ENCODE results near the gene CYP2U1. TPM values are rescaled to one million over a fixed set of nuclear protein-coding genes. Genes with fewer than 3 reads are reported as not detected.

The CYP2U1 gene
- total RNA-seq, 1 experiment from 2014 or later = 1.1 TPM

GRCh38 chr4:107935246-107935645 lies 3.9 kb downstream of the CYP2U1 start:
- H4K20me1 ChIP-seq (ENCODE audit: insufficient read depth) = no peaks in the 10 kb centered on the region
- H3K79me2 ChIP-seq (ENCODE audit: low read depth) = no peaks in the 10 kb centered on the region
- no peaks in the 10 kb centered on the region for H3K27me3 ChIP-seq (ENCODE audit: insufficient read depth, low read depth)
- no peaks in the 10 kb centered on the region for H3K4me1 ChIP-seq (replicated peaks; ENCODE audit: insufficient read depth)
- no peak overlapping the region for H2AFZ ChIP-seq
- no peak for DNase-seq
- ChIA-PET POLR2A (ENCODE audit: unreplicated experiment) (no interaction called here), CTCF (no interaction called here)
- no peak overlapping the region for H3K27ac ChIP-seq
- H3F3A ChIP-seq (ENCODE audit: insufficient read depth, low read depth) = no peaks in the 10 kb centered on the region
- H3K9me3 ChIP-seq (ENCODE audit: insufficient read depth, low read depth) = no peaks in the 10 kb centered on the region
- intact Hi-C loops (cut with micrococcal nuclease; ENCODE audit: unreplicated experiment) = no loop called here
- no peak for TF ChIP-seq EZH2 (IDR thresholded peaks at IDR 0.05; ENCODE audit: low read depth)
- no peak for TF ChIP-seq CTCF (conservative IDR thresholded peaks at IDR 0.05)
- H3K4me3 ChIP-seq = no peak overlapping the region
- H3K4me2 ChIP-seq = no peak overlapping the region
- BruUV-seq (replicated peaks) = no TSS peak
- H3K9me2 ChIP-seq (ENCODE audit: insufficient read depth) = no peaks in the 10 kb centered on the region
- no peaks in the 10 kb centered on the region for H3K36me3 ChIP-seq (ENCODE audit: low read depth)

GRCh38 chr4:107937040-107937439 lies 5.7 kb downstream of the CYP2U1 start:
- POLR2A ChIA-PET (ENCODE audit: unreplicated experiment) = no interaction called here
- intact Hi-C loops (cut with micrococcal nuclease; ENCODE audit: unreplicated experiment) = no loop called here

GRCh38 chr4:107939307-107939706 lies 8.0 kb downstream of the CYP2U1 start:
- intact Hi-C loops (cut with micrococcal nuclease; ENCODE audit: unreplicated experiment) = no loop called here
- ChIA-PET POLR2A (ENCODE audit: unreplicated experiment) (no interaction called here), CTCF (no interaction called here)

More at GRCh38 chr4:107937040-107937439, 5.7 kb downstream of the CYP2U1 start:
- Histone ChIP-seq H3K79me2 (ENCODE audit: low read depth) (no peaks in the 10 kb centered on the region), H2AFZ (no peak overlapping the region), H3K9me2 (ENCODE audit: insufficient read depth) (no peaks in the 10 kb centered on the region), H3K36me3 (ENCODE audit: low read depth) (no peaks in the 10 kb centered on the region), H3K9me3 (ENCODE audit: insufficient read depth, low read depth) (no peaks in the 10 kb centered on the region), H4K20me1 (ENCODE audit: insufficient read depth) (no peaks in the 10 kb centered on the region), H3K4me2 (no peak overlapping the region), H3K27ac (no peak overlapping the region), H3K4me3 (no peak overlapping the region), H3K27me3 (ENCODE audit: insufficient read depth, low read depth) (no peaks in the 10 kb centered on the region), H3F3A (ENCODE audit: insufficient read depth, low read depth) (no peaks in the 10 kb centered on the region), H3K4me1 (replicated peaks; ENCODE audit: insufficient read depth) (no peaks in the 10 kb centered on the region)
- CTCF ChIA-PET = no interaction called here
- DNase-seq = no peak
- BruUV-seq (replicated peaks) = no TSS peak
- no peak for TF ChIP-seq EZH2 (IDR thresholded peaks at IDR 0.05; ENCODE audit: low read depth)
- TF ChIP-seq CTCF (conservative IDR thresholded peaks at IDR 0.05) = no peak

More at GRCh38 chr4:107939307-107939706, 8.0 kb downstream of the CYP2U1 start:
- H3K27me3 ChIP-seq (ENCODE audit: insufficient read depth, low read depth) = no peaks in the 10 kb centered on the region
- H3K4me3 ChIP-seq = no peak overlapping the region
- no peak overlapping the region for H2AFZ ChIP-seq
- H3K36me3 ChIP-seq (ENCODE audit: low read depth) = no peaks in the 10 kb centered on the region
- no peaks in the 10 kb centered on the region for H4K20me1 ChIP-seq (ENCODE audit: insufficient read depth)
- H3K9me3 ChIP-seq (ENCODE audit: insufficient read depth, low read depth) = no peaks in the 10 kb centered on the region
- no peaks in the 10 kb centered on the region for H3K79me2 ChIP-seq (ENCODE audit: low read depth)
- H3K27ac ChIP-seq = no peak overlapping the region
- no peak overlapping the region for H3K4me2 ChIP-seq
- DNase-seq = no peak
- no peaks in the 10 kb centered on the region for H3F3A ChIP-seq (ENCODE audit: insufficient read depth, low read depth)
- no peaks in the 10 kb centered on the region; the same call in 1 of the 2 replicates for H3K9me2 ChIP-seq (ENCODE audit: insufficient read depth)
- no TSS peak for BruUV-seq (replicated peaks)
- H3K4me1 ChIP-seq (replicated peaks; ENCODE audit: insufficient read depth) = no peaks in the 10 kb centered on the region
- no peak for TF ChIP-seq CTCF (conservative IDR thresholded peaks at IDR 0.05)
- no peak for TF ChIP-seq EZH2 (IDR thresholded peaks at IDR 0.05; ENCODE audit: low read depth)

Measured in PC-9 (cell line).